ENCODE measurements around the gene LNX1.

Gene LNX1

GRCh38 chr4:53608649-53609048, 17.4 kb upstream of the LNX1 start:
- no peaks in the 10 kb centered on the region for H3K27me3 ChIP-seq (ENCODE audit: insufficient read depth, poor library complexity, severe bottlenecking)
- H3K4me3 ChIP-seq (replicated peaks; ENCODE audit: insufficient read depth, low read length), result no peak overlapping the region
- no peak for TF ChIP-seq POLR2AphosphoS5 (IDR thresholded peaks at IDR 0.05; ENCODE audit: low read depth)
- no peak for TF ChIP-seq SPI1 (IDR thresholded peaks at IDR 0.05; ENCODE audit: borderline replicate concordance, low read depth)
- no peak for TF ChIP-seq REST (IDR thresholded peaks at IDR 0.05; ENCODE audit: insufficient replicate concordance, low read depth)
- TF ChIP-seq CTCF (IDR thresholded peaks at IDR 0.05; ENCODE audit: insufficient read depth, low read length), result no peak
- no peak for TF ChIP-seq GABPA (IDR thresholded peaks at IDR 0.05; ENCODE audit: low read depth)
- no peak overlapping the region for H3K27ac ChIP-seq (replicated peaks)
- no peak for DNase-seq (ENCODE audit: low read depth in 1 of 2, low spot score in 1 of 2)

GRCh38 chr4:53608242-53608641, 17.0 kb upstream of the LNX1 start:
- no peak for DNase-seq (ENCODE audit: low read depth in 1 of 2, low spot score in 1 of 2)
- TF ChIP-seq POLR2AphosphoS5 (IDR thresholded peaks at IDR 0.05; ENCODE audit: low read depth) (no peak), GABPA (IDR thresholded peaks at IDR 0.05; ENCODE audit: low read depth) (no peak), CTCF (IDR thresholded peaks at IDR 0.05; ENCODE audit: insufficient read depth, low read length) (no peak), REST (IDR thresholded peaks at IDR 0.05; ENCODE audit: insufficient replicate concordance, low read depth) (no peak), SPI1 (IDR thresholded peaks at IDR 0.05; ENCODE audit: borderline replicate concordance, low read depth) (no peak)
- Histone ChIP-seq H3K27me3 (ENCODE audit: insufficient read depth, poor library complexity, severe bottlenecking) (no peaks in the 10 kb centered on the region), H3K4me3 (replicated peaks; ENCODE audit: insufficient read depth, low read length) (no peak overlapping the region), H3K27ac (replicated peaks) (no peak overlapping the region)

GRCh38 chr4:53605783-53606182, 14.5 kb upstream of the LNX1 start:
- no peaks in the 10 kb centered on the region for H3K27me3 ChIP-seq (ENCODE audit: insufficient read depth, poor library complexity, severe bottlenecking)
- TF ChIP-seq POLR2AphosphoS5 (IDR thresholded peaks at IDR 0.05; ENCODE audit: low read depth), result no peak
- no peak for TF ChIP-seq GABPA (IDR thresholded peaks at IDR 0.05; ENCODE audit: low read depth)
- TF ChIP-seq SPI1 (IDR thresholded peaks at IDR 0.05; ENCODE audit: borderline replicate concordance, low read depth), result no peak
- TF ChIP-seq REST (IDR thresholded peaks at IDR 0.05; ENCODE audit: insufficient replicate concordance, low read depth), result no peak
- TF ChIP-seq CTCF (IDR thresholded peaks at IDR 0.05; ENCODE audit: insufficient read depth, low read length), result no peak
- DNase-seq (ENCODE audit: low read depth in 1 of 2, low spot score in 1 of 2), result no peak
- H3K27ac ChIP-seq (replicated peaks), result no peak overlapping the region
- H3K4me3 ChIP-seq (replicated peaks; ENCODE audit: insufficient read depth, low read length), result no peak overlapping the region

All from HL-60 (cell line).